Ishikawa (cell line): ENCODE data around the gene CHST11.

Source experiments
- CEBPB ChIP-seq: IDR thresholded peaks from 2 replicates; pipeline ENCODE4 v1.6.1; 2012
- EP300 ChIP-seq: IDR thresholded peaks from 2 replicates; pipeline ENCODE4 v1.6.1; 2012; ENCODE audit warnings: borderline replicate concordance
- MAX ChIP-seq: IDR thresholded peaks from 2 replicates; pipeline ENCODE4 v1.6.1; 2012
- RAD21 ChIP-seq: IDR thresholded peaks from 2 replicates; pipeline ENCODE4 v1.6.1; 2012; ENCODE audit warnings: low read depth
- TCF12 ChIP-seq: IDR thresholded peaks from 2 replicates; pipeline ENCODE4 v1.6.1; 2012; ENCODE audit warnings: low read depth
- YY1 ChIP-seq: IDR thresholded peaks from 2 replicates; pipeline ENCODE4 v1.6.1; 2012; ENCODE audit warnings: low read depth
- TF ChIP-seq, protein P1 (sequence below): IDR thresholded peaks from 2 replicates; pipeline ENCODE4 v1.6.1; 2012
- TF ChIP-seq, protein P2 (sequence below): IDR thresholded peaks from 2 replicates; pipeline ENCODE4 v1.6.1; 2012; ENCODE audit warnings: low read depth, mild to moderate bottlenecking

DNA sequence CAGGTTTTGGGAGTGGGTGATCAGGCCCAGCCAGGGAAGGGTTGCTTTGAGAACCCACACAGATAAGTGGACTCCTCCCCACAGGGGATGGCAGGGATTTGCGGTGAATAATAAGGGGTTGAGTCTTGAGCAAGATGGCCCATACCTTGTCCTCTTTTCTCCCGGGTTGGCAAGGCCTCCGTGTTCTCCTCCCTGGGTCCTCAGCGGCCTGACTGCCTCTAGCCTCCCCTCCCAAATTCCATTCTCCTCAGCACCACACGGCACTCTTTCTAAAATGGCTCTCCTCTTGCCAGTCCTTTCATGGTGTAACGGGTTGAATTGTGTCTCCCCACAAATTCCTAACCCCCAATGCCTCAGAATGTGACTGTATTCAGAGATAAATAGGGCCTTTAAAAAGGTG, 70.0 kb downstream of the CHST11 start:
- TF ChIP-seq MAX (no peak), YY1 (no peak), RAD21 (no peak), EP300 (no peak), TCF12 (no peak), CEBPB (no peak)
- TF ChIP-seq, protein P1, sequence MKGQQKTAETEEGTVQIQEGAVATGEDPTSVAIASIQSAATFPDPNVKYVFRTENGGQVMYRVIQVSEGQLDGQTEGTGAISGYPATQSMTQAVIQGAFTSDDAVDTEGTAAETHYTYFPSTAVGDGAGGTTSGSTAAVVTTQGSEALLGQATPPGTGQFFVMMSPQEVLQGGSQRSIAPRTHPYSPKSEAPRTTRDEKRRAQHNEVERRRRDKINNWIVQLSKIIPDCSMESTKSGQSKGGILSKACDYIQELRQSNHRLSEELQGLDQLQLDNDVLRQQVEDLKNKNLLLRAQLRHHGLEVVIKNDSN = no peak
- TF ChIP-seq, protein P2, sequence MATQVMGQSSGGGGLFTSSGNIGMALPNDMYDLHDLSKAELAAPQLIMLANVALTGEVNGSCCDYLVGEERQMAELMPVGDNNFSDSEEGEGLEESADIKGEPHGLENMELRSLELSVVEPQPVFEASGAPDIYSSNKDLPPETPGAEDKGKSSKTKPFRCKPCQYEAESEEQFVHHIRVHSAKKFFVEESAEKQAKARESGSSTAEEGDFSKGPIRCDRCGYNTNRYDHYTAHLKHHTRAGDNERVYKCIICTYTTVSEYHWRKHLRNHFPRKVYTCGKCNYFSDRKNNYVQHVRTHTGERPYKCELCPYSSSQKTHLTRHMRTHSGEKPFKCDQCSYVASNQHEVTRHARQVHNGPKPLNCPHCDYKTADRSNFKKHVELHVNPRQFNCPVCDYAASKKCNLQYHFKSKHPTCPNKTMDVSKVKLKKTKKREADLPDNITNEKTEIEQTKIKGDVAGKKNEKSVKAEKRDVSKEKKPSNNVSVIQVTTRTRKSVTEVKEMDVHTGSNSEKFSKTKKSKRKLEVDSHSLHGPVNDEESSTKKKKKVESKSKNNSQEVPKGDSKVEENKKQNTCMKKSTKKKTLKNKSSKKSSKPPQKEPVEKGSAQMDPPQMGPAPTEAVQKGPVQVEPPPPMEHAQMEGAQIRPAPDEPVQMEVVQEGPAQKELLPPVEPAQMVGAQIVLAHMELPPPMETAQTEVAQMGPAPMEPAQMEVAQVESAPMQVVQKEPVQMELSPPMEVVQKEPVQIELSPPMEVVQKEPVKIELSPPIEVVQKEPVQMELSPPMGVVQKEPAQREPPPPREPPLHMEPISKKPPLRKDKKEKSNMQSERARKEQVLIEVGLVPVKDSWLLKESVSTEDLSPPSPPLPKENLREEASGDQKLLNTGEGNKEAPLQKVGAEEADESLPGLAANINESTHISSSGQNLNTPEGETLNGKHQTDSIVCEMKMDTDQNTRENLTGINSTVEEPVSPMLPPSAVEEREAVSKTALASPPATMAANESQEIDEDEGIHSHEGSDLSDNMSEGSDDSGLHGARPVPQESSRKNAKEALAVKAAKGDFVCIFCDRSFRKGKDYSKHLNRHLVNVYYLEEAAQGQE = no peak
